Calu3 (cell line): ENCODE measurements around the gene RRP12. TPM values are rescaled to one million over a fixed set of nuclear protein-coding genes. Genes with fewer than 3 reads are reported as not detected.

Source experiments
- BruUV-seq: library from RNA; stranded (reverse); fragments of 400-500 nt; replicated peaks from 2 replicates; lab custom pipeline; 2021; lab: Mats Ljungman, UMichigan
- CTCF ChIA-PET: fragments of 300-600 bp; sonication (Branson Sonifier 250); formaldehyde crosslinking; loops from one replicate; lab custom pipeline; 2022; ENCODE audit warnings: antibody characterized with exemption; lab: Charles Lee
- DNase-seq: peaks from one replicate; pipeline ENCODE4 v3.0.0; 2022
- H3K27ac Mint-ChIP-seq: one replicate; pipeline ENCODE4 v1.8.0; 2022; ENCODE audit warnings: mixed read lengths; ENCODE audit not compliant: unreplicated experiment
- H3K27me3 Mint-ChIP-seq: one replicate; pipeline ENCODE4 v1.8.0; 2022; ENCODE audit warnings: mixed read lengths; ENCODE audit not compliant: unreplicated experiment
- H3K36me3 Mint-ChIP-seq: one replicate; pipeline ENCODE4 v1.8.0; 2022; ENCODE audit warnings: mild to moderate bottlenecking, moderate library complexity, mixed read lengths; ENCODE audit not compliant: insufficient read depth, unreplicated experiment
- H3K4me1 Mint-ChIP-seq: one replicate; pipeline ENCODE4 v1.8.0; 2022; ENCODE audit warnings: mild to moderate bottlenecking, low read depth, mixed read lengths; ENCODE audit not compliant: unreplicated experiment
- H3K4me3 Mint-ChIP-seq: one replicate; pipeline ENCODE4 v1.8.0; 2022; ENCODE audit warnings: mild to moderate bottlenecking, low read depth, moderate library complexity, mixed read lengths; ENCODE audit not compliant: unreplicated experiment
- H3K9me3 Mint-ChIP-seq: one replicate; pipeline ENCODE4 v1.8.0; 2022; ENCODE audit warnings: low read depth, mixed read lengths; ENCODE audit not compliant: unreplicated experiment
- intact Hi-C: fragments of 100-400 bp; cut with micrococcal nuclease; formaldehyde crosslinking; loops from one replicate; pipeline ENCODE4 v1.10.0; 2022; ENCODE audit not compliant: unreplicated experiment
- total RNA-seq: library from RNA; stranded (reverse); gene quantifications from 2 replicates; pipeline ENCODE4 v1.2.3, GENCODE V29; 2022
- TF ChIP-seq, protein P1 (sequence below): fragments of 200-600 bp; IDR thresholded peaks from one replicate; pipeline ENCODE4 v1.8.0; 2022; ENCODE audit warnings: antibody characterized with exemption; ENCODE audit not compliant: unreplicated experiment

Gene RRP12
- total RNA-seq, 1 experiment from 2014 or later = 52.6 TPM

DNA sequence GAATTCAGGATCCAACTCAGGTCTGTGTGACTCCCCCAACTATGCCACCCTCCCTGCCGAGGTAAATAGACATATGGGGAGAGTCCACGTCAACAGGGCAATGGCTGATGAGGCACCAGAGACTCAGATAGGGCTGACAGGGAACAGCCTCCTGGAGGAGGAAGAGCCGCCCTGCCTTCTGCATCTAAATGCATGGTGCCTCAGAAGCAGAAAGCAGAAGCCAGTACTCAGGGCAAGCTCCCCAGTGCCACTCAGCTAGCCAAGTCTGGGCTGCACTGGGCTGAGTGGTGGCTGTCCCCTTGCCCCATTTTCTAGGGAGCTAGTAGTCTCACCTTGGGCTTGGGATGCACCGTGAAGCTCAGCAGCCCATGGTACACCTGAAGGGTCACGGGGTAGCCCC lies 11.0 kb downstream of the RRP12 start:
- no peaks in the 10 kb centered on the region for H3K4me1 Mint-ChIP-seq
- H3K27me3 Mint-ChIP-seq = no peaks in the 10 kb centered on the region
- intact Hi-C loops = no loop called here
- no peak for DNase-seq
- H3K27ac Mint-ChIP-seq = no peak overlapping the region
- BruUV-seq = no TSS peak
- peaks cover 16% of the 10 kb centered on the region for H3K36me3 Mint-ChIP-seq
- TF ChIP-seq, protein P1, sequence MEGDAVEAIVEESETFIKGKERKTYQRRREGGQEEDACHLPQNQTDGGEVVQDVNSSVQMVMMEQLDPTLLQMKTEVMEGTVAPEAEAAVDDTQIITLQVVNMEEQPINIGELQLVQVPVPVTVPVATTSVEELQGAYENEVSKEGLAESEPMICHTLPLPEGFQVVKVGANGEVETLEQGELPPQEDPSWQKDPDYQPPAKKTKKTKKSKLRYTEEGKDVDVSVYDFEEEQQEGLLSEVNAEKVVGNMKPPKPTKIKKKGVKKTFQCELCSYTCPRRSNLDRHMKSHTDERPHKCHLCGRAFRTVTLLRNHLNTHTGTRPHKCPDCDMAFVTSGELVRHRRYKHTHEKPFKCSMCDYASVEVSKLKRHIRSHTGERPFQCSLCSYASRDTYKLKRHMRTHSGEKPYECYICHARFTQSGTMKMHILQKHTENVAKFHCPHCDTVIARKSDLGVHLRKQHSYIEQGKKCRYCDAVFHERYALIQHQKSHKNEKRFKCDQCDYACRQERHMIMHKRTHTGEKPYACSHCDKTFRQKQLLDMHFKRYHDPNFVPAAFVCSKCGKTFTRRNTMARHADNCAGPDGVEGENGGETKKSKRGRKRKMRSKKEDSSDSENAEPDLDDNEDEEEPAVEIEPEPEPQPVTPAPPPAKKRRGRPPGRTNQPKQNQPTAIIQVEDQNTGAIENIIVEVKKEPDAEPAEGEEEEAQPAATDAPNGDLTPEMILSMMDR = no peak
- no peak overlapping the region for H3K4me3 Mint-ChIP-seq
- H3K9me3 Mint-ChIP-seq = no peaks in the 10 kb centered on the region
- CTCF ChIA-PET = no interaction called here

GRCh38 chr10:97388152-97388551 lies 13.0 kb downstream of the RRP12 start:
- Mint-ChIP-seq H3K9me3 (no peaks in the 10 kb centered on the region), H3K36me3 (peaks cover 19% of the 10 kb centered on the region), H3K4me3 (no peak overlapping the region), H3K4me1 (no peaks in the 10 kb centered on the region), H3K27me3 (no peaks in the 10 kb centered on the region), H3K27ac (no peak overlapping the region)
- CTCF ChIA-PET = interaction anchor here (0.6 kb wide), 1 partner anchor 25 kb away, joined by 4 read pairs; no protein-coding TSS in a partner anchor
- no peak for DNase-seq
- no TSS peak for BruUV-seq
- TF ChIP-seq, protein P1 = no peak
- intact Hi-C loops = no loop called here

GRCh38 chr10:97385565-97385964 lies 15.6 kb downstream of the RRP12 start:
- no peak for DNase-seq
- Mint-ChIP-seq H3K4me3 (no peak overlapping the region), H3K4me1 (no peaks in the 10 kb centered on the region), H3K27me3 (no peaks in the 10 kb centered on the region), H3K27ac (no peak overlapping the region), H3K36me3 (peaks cover 21% of the 10 kb centered on the region), H3K9me3 (no peaks in the 10 kb centered on the region)
- CTCF ChIA-PET = no interaction called here
- BruUV-seq = no TSS peak
- TF ChIP-seq, protein P1 = no peak
- intact Hi-C loops = no loop called here

GRCh38 chr10:97384641-97385040 lies 16.5 kb downstream of the RRP12 start:
- no peak for DNase-seq
- TF ChIP-seq, protein P1 = no peak
- intact Hi-C loops = no loop called here
- H3K4me1 Mint-ChIP-seq = no peaks in the 10 kb centered on the region
- CTCF ChIA-PET = no interaction called here
- H3K27me3 Mint-ChIP-seq = no peaks in the 10 kb centered on the region
- peaks cover 21% of the 10 kb centered on the region for H3K36me3 Mint-ChIP-seq
- no TSS peak for BruUV-seq
- H3K4me3 Mint-ChIP-seq = no peak overlapping the region
- H3K27ac Mint-ChIP-seq = no peak overlapping the region
- no peaks in the 10 kb centered on the region for H3K9me3 Mint-ChIP-seq
